ENCODE data around the gene TRIM42. TPM values are rescaled to one million over a fixed set of nuclear protein-coding genes. Genes with fewer than 3 reads are reported as not detected.

TRIM42 gene
- total RNA-seq, 2 donors from 2014 or later: 1.1 TPM; not detected in 1

GRCh38 chr3:140733623-140734022, 55.8 kb downstream of the TRIM42 start:
- TF ChIP-seq CTCF (IDR thresholded peaks at IDR 0.05): no peak
- TF ChIP-seq POLR2A (IDR thresholded peaks at IDR 0.05): no peak
- no peak for TF ChIP-seq POLR2AphosphoS5 (IDR thresholded peaks at IDR 0.05)
- Histone ChIP-seq H3K27me3 (replicated peaks; ENCODE audit: insufficient read depth) (no peaks in the 10 kb centered on the region), H3K27ac (no peak overlapping the region), H3K4me3 (no peak overlapping the region), H3K36me3 (no peaks in the 10 kb centered on the region), H3K4me1 (replicated peaks) (no peaks in the 10 kb centered on the region), H3K9me3 (no peaks in the 10 kb centered on the region)
- 77% methylated on average over 3 of the region's 3 CpGs for WGBS
- DNase-seq (ENCODE audit: low spot score): no peak
- intact Hi-C loops (cut with DNase I): no loop called here

GRCh38 chr3:140736863-140737460, 59.1 kb downstream of the TRIM42 start:
- intact Hi-C loops (cut with DNase I): no loop called here
- WGBS: 42% methylated on average over 5 of the region's 5 CpGs
- Histone ChIP-seq H3K36me3 (no peaks in the 10 kb centered on the region), H3K9me3 (no peaks in the 10 kb centered on the region), H3K27me3 (replicated peaks; ENCODE audit: insufficient read depth) (no peaks in the 10 kb centered on the region), H3K4me1 (replicated peaks) (no peaks in the 10 kb centered on the region), H3K4me3 (no peak overlapping the region), H3K27ac (no peak overlapping the region)
- DNase-seq (ENCODE audit: low spot score): peak; percentile 37
- TF ChIP-seq POLR2A (IDR thresholded peaks at IDR 0.05) (no peak), CTCF (IDR thresholded peaks at IDR 0.05) (peak in 3 of 4 experiments; percentile 42 to 56 (median 54)), POLR2AphosphoS5 (IDR thresholded peaks at IDR 0.05) (no peak)

- H3K9me3 ChIP-seq: no peaks in the 10 kb centered on the region
- TF ChIP-seq CTCF (IDR thresholded peaks at IDR 0.05): no peak
- TF ChIP-seq POLR2A (IDR thresholded peaks at IDR 0.05): no peak
- H3K36me3 ChIP-seq: no peaks in the 10 kb centered on the region
- H3K27ac ChIP-seq: no peak overlapping the region
- no peaks in the 10 kb centered on the region for H3K27me3 ChIP-seq (replicated peaks; ENCODE audit: insufficient read depth)
- intact Hi-C loops (cut with DNase I): no loop called here
- DNase-seq (ENCODE audit: low spot score): no peak
- 98% methylated on average over 2 of the region's 2 CpGs for WGBS
- no peaks in the 10 kb centered on the region for H3K4me1 ChIP-seq (replicated peaks)
- no peak overlapping the region for H3K4me3 ChIP-seq
These were observed 64.3 kb downstream of the TRIM42 start for GRCh38 chr3:140742116-140742515.

GRCh38 chr3:140748171-140748570, 70.3 kb downstream of the TRIM42 start:
- Histone ChIP-seq H3K4me1 (replicated peaks) (no peaks in the 10 kb centered on the region), H3K27ac (no peak overlapping the region), H3K27me3 (replicated peaks; ENCODE audit: insufficient read depth) (no peaks in the 10 kb centered on the region), H3K4me3 (no peak overlapping the region), H3K36me3 (no peaks in the 10 kb centered on the region), H3K9me3 (no peaks in the 10 kb centered on the region)
- intact Hi-C loops (cut with DNase I): no loop called here
- DNase-seq (ENCODE audit: low spot score): no peak
- TF ChIP-seq CTCF (IDR thresholded peaks at IDR 0.05) (no peak), POLR2A (IDR thresholded peaks at IDR 0.05) (no peak), POLR2AphosphoS5 (IDR thresholded peaks at IDR 0.05) (no peak)
- WGBS: 58% methylated on average over 3 of the region's 3 CpGs

GRCh38 chr3:140748903-140749302, 71.0 kb downstream of the TRIM42 start:
- TF ChIP-seq POLR2AphosphoS5 (IDR thresholded peaks at IDR 0.05): no peak
- TF ChIP-seq POLR2A (IDR thresholded peaks at IDR 0.05): no peak
- no peak for TF ChIP-seq CTCF (IDR thresholded peaks at IDR 0.05)
- Histone ChIP-seq H3K9me3 (no peaks in the 10 kb centered on the region), H3K27ac (no peak overlapping the region), H3K27me3 (replicated peaks; ENCODE audit: insufficient read depth) (no peaks in the 10 kb centered on the region), H3K4me3 (no peak overlapping the region), H3K4me1 (replicated peaks) (no peaks in the 10 kb centered on the region), H3K36me3 (no peaks in the 10 kb centered on the region)
- no peak for DNase-seq (ENCODE audit: low spot score)
- 47% methylated on average over 1 of the region's 1 CpG for WGBS
- intact Hi-C loops (cut with DNase I): no loop called here

All from prostate gland (tissue), 2 donors.